ENCODE data around the gene DDX60.
"Not testable (repeated sequence)": the region's sequence is repeated elsewhere in the genome, so short reads cannot be mapped to it uniquely, and the experiment has no call there.

The DDX60 gene, protein sequence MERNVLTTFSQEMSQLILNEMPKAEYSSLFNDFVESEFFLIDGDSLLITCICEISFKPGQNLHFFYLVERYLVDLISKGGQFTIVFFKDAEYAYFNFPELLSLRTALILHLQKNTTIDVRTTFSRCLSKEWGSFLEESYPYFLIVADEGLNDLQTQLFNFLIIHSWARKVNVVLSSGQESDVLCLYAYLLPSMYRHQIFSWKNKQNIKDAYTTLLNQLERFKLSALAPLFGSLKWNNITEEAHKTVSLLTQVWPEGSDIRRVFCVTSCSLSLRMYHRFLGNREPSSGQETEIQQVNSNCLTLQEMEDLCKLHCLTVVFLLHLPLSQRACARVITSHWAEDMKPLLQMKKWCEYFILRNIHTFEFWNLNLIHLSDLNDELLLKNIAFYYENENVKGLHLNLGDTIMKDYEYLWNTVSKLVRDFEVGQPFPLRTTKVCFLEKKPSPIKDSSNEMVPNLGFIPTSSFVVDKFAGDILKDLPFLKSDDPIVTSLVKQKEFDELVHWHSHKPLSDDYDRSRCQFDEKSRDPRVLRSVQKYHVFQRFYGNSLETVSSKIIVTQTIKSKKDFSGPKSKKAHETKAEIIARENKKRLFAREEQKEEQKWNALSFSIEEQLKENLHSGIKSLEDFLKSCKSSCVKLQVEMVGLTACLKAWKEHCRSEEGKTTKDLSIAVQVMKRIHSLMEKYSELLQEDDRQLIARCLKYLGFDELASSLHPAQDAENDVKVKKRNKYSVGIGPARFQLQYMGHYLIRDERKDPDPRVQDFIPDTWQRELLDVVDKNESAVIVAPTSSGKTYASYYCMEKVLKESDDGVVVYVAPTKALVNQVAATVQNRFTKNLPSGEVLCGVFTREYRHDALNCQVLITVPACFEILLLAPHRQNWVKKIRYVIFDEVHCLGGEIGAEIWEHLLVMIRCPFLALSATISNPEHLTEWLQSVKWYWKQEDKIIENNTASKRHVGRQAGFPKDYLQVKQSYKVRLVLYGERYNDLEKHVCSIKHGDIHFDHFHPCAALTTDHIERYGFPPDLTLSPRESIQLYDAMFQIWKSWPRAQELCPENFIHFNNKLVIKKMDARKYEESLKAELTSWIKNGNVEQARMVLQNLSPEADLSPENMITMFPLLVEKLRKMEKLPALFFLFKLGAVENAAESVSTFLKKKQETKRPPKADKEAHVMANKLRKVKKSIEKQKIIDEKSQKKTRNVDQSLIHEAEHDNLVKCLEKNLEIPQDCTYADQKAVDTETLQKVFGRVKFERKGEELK (N-terminal part only)
- 64.7 to 141 reads per million in 2 donors for total RNA-seq

DNA sequence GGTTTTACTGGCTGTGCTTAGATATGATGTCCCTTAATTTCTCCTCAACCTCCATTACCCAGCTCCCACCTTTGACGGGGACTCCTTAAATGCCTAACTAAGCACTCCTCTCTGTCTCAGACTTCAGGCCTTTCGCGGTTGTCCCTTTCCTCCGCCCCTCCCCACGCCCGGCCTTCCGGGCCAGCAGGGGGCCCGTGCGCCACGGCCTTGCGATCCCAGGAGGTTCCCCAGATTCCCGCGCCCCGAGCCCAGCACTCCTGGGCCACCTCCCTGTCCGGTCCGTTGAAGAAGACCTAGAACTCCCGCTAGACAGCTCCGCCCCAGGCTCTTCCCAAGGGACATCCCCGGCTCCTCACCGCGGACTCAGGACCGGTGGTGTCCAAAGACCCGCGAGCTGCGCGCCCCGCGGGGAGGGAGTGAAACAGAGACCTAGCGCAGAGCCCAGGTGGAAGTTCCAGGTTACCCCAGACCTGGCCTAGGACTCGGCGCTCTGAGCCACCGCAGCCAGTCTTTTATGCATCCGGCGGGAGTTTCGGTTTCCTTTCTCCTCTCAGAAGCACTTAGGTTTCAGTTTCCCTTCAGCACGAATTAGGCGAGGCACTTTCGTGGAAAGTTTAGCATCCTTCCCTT is at the start of gene DDX60:
DDX60 (minus strand) TSS at position 487 of the 630 bp plus-strand sequence. CDS start 7,493 bp downstream, outside the sequence.
- peak; percentile 74 for DNase-seq

DNA sequence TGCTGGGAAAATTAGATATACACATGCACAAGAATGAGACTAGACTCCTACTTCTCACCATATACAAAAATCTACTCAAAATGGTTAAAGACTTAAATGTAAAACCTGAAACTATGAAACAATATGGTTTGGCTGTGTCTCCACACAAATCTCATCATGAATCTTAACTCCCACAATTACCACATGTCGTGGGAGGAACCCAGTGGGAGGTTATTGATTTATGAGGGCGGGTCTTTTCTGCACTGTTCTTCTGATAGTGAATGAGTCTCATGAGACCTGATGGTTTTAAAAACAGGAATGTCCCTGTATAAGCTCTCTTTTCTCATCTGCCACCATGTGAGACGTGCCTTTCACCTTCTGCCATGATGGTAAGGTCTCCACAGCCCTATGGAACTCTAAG is 48.5 kb upstream of the DDX60 start:
- DNase-seq, result no peak

DNA sequence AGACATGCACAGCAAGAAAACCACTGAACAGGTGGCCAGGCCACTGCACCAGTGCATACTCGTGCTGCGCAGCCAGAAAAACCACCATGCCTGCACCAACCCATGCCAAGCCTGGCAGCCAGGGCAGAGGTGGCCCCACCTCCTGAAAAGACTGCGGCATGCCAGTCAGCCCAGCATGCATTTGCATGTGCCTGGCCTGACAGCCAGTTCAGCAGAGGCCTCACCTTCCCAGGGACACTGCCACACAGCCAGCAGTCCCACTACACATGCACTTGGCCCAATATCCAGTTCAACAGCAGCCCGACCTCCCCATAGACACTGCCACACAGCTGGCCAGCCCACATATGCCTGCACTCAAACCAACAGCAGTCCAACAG is 43.5 kb upstream of the DDX60 start:
- no peak for DNase-seq

DNA sequence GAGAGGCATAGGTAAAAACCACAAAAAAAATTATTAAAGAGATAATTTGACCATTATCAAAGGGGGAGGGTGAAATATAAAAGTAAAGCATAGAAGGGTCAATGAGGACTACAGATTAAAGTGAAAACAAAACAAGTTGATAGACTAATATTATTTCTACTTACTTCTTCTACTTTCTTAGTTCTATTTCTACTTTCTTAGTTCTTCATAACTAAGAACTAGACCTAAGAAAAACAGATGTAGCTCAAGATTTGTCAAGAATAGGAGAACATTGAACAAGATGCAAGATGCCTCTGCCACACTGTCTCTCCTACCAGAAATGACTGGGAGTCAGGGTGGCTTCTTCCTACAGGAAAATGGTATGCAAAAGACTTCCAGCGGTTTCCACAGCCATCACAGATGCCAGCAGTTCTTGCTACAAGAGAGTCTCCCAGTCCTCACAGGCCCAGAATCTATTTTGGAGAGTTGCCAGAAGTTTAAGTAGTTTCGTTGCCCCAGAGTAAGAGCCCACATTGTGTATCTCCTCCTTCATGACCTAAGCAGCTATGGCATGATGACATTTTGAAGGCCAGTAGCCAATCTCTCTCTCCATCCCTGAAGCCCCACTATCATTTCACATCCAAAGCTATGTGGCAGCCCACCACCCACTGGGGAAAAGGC is 42.9 kb upstream of the DDX60 start:
- DNase-seq, result no peak

DNA sequence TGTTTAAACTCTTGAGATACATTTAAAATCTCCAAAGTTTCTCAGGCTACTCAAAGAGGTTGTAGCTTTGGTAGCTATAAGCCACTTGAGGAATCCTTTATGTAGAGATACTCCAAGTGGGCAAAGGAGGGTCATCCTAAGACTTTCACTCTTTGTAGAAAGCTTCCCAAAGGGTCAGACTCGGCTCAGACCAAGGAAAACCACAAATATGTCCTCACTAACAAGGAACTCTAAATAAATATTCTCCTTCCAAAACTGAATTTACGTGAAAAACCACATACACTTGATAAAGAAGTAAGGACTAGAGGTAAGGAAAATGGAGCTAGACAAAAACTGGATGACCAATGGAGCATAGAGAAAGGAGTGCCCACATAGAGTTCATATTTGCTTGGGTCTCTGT is 41.7 kb upstream of the DDX60 start:
- DNase-seq, result no peak

DNA sequence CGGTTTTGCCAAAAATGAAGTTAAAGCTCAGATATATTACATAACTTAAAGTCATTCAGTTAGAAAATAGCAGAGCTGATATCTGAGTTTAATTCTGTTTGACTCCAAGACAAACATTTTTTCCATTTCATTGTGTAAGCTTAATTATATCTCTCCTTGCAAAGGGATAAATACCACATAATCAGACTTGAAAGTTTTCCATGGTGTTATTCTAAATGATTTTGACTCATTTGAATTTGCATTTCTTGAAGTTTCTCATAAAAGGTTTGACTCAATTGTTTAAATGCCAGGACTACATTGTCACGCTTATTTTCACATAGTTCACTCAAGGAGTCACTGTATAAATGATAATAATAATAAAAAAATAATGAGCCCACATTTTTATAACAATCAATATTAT is 39.4 kb upstream of the DDX60 start:
- no peak for DNase-seq

DNA sequence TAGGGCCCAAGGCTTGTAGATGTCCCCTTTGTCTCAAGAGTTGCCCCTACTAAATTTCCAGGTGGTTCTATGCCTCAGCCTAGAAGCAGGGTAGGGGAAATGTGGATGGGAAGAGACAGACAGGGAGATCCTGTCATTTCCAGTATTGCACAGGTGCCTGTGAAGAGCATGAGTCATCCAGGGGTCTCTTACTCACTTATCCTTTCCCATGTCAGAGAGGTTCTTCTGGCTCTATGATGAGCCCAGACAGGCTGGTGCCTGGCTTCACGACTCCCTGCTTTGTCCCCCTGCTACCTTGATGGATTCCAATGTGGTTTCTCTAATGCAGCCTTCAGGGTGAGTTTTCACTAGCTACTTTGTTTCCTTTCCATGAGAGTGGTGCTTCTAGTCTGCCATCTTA is 35.2 kb upstream of the DDX60 start:
- no peak for DNase-seq

DNA sequence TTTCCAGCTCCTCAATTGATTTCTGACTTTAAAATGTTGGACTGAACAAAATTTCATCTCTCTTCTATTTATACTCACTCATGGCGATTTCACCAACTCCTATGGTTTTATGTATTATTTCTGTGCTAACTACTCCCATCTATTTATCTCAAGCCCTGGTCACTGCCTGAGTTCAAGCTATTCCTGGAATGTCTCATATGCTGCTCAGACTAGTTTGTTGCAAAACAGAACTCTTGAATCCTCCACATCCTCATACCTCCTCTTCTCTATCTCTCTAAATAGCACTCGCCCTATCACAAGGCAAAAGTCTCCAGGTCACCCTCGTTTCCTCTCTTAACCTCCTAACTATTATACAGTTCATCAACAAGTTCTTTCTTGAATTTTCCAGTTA is 19.0 kb upstream of the DDX60 start:
- no peak for DNase-seq

DNA sequence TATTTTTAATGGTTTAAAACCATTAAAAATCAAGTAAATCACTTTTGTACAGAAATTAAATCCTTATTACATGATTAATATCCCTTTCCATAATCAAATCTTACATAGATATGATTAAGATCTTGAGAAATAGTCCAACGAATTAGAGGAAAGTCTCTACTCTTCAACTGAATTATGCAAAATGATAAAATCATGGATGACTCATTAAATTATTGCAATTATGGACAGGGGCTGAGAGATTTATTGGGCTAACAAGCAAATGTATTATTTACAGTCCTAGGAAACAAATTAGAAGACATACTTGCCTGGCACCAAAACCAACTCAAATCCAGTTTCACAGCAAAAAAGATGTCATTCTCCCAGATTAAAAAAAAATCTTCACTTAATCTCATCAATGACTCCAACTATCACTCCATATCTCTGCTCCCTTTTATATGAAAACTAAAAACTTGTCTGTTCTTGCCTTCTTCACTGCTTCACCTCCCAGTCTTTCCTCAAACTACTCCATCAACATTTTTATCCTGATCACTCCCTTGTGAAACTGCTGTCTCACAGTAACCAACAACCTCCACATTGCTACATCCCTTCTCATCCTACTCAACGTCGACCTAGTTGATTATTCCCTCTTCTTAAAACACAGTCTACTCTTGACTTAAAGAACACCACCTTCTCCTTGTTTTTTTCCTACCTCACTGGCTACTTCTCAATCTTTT is 18.4 kb upstream of the DDX60 start:
- DNase-seq, result no peak

DNA sequence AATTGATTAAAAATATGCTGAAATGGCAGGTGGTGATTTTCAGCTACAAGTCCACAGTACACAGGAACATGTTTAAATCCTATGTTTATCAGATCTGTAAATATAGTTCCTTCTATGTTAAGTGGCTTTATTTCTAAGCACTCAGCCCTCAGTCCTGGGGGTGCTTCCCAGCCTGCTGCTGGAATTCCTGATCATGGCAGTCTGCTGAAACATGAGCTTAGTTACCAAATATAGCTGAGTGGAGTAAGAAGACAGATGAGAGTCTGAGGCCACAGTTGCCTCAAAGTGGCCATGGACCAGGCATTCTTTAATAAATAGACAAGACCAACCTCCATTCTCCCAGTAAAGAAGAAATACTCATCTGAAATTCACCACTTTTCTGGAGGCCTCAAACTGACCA is 17.1 kb upstream of the DDX60 start:
- DNase-seq, result no peak

DNA sequence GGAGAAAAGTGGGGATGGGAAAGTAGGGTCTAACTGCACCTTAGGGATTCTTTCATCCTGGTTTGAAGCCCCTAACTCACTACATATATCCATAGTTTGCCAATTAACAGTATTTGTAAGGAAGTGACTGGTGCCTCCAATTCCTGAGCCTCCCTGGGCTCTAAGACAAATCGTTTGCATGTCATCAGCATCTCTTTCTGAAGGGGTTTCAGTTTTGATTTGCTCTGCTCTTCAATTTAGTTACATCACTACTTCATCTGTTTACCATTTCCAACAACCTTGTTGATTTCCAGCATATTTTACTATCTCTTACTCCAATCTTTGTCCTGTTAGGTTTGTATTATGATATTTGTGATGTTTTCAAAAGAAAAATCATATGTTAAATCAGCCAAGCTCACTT is 15.5 kb upstream of the DDX60 start:
- no peak for DNase-seq

DNA sequence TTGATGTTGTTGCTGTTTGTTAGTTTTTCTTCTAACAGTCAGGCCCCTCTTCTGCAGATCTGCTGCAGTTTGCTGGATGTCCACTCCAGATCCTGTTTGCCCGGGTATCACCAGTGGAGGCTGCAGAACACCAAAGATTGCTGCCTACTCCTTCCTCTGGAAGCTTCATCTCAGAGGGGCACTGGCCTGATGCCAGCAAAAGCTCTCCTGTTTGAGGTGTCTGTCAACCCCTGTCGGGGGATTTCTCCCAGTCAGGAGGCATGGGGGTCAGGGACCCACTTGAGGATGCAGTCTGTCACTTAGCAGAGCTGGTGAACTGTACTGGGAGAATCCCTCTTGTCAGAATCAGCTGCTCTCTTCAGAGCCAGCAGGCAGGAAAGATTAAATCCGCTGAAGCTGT is 12.0 kb upstream of the DDX60 start:
- DNase-seq, result not testable (repeated sequence)

DNA sequence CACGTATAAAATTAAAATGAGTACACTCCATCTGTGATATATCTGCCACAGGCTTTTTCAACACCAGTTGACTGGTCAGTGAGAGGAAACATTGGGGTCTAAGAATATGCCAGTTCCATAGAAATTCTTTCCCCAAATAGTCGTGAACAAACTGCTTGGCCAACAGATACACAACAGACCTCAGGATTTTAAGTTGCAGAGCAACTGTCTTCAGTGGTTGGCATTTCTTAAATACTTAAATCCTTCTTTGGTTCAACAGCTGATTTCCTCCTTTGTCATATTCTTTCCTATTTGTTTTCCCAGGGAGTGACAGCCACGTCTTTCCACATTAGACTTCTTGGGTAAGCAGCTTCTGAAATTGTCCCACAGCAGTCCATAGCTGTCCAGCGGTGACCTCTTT is 7.0 kb upstream of the DDX60 start:
- DNase-seq, result no peak

DNA sequence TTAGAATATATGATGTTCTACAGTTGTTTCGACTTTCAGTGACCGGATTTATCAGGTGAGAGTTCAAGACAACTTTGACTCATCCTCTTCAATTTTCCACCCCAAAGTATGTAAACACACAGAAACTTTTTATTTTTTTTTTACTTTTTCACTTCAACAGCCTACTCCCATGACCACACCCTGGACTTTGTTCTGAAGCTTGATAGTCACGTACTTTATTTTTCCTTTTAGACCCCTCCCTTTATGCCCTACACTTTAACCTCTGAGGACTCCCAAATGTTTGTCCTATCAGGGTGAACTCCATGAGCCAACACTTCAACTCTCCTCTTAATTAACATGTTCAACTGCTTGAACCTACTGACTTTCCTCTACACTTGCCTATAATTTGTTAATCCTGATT is 2.5 kb upstream of the DDX60 start:
- no peak for DNase-seq

DNA sequence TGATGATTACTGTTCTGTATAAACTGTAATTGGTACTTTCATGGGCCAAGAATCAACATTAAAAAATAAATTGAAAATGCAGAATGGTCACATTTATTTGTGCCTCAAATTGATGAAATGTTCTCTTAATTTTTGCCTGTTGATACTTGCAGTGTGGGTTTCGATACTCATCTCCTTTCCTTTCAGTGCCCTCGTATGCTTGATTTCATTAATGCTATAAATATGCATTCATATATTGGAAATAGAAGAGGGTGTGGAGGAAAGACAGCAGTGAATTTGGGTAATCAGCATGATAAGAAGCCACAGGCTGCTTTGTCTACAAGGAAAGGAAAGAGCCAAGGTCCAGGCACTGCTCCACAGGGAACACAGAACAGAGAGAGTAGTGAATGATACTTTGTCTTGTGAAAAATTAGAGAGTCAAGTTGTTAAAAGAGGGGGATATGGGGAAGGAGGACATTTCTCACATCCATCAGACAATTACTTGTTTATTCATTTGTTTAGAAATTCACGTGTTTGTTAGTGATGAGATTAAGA is 1.0 kb upstream of the DDX60 start:
- no peak for DNase-seq

DNA sequence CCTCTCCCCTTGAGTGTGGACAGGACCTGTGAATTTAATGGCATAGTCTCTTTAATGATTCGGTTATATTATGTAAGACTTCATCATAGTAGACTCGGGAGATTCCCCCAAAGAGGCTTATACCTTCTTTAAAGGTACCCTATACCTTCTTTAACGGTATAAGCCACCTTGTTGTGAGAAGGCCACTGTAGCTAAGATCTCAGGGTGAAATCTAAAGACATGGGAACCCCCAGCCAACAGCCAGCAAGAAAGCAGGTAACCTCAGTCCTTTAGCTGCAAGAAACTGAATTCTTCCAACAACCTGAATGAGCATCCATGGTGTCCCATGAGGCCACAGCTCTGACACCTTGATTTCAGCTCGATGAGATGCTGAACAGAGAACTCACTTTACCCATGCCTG is 931 bp downstream of the DDX60 start:
- DNase-seq, result no peak

DNA sequence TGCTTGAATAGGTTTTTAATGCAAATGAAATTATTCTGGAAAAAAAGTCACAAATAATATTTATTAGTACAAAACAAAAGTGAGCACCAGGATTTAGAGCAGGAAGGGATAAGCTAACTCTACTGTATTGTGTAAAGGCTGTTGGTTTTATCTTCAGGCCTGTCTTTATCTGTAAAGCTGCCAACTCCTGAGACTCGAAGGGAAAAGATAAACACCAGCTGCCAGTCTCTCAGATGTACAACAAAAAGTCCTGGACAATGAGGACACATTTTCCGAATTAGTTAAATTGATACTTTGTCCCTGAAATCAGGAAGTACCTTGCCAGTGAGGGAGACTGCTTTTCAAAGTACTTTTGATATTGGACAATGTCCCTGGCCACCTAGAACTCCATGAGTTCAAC is 8.8 kb downstream of the DDX60 start:
- no peak for DNase-seq

DNA sequence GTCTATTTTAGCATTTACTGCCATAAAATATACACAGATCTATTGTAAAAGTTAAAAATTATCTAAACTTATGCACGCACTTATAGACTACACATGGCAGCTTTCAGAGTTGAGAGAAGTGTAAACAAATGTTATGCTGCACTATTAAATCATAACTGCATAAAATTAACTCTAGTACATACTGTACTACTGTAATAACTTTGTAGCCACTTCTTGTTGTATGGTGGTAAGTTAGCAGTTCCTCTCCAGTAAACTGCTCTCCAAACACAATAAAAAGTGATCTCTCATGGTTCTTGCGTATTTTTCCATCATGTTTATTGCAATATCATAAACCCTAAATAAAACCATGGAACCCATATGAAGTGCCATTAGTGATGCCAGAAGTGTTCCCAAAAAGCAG is 9.6 kb downstream of the DDX60 start:
- DNase-seq, result no peak

DNA sequence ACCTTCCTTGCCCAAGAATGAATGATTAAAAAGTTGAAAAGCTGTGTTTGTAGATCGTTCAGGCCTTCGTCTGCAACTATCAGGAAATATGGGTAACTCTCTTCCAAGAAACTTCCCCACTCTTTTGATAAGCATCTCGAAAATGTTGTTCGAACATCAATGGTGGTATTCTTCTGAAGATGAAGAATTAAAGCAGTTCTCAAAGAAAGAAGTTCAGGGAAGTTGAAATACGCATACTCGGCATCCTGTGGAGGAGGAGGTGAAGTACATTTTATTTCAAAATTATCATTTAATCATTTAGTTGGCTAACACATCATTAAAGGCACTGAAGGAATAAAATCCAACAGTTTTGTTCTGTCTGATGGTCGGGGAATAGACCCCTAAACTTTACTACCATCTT is 12.1 kb downstream of the DDX60 start:
- DNase-seq, result no peak

DNA sequence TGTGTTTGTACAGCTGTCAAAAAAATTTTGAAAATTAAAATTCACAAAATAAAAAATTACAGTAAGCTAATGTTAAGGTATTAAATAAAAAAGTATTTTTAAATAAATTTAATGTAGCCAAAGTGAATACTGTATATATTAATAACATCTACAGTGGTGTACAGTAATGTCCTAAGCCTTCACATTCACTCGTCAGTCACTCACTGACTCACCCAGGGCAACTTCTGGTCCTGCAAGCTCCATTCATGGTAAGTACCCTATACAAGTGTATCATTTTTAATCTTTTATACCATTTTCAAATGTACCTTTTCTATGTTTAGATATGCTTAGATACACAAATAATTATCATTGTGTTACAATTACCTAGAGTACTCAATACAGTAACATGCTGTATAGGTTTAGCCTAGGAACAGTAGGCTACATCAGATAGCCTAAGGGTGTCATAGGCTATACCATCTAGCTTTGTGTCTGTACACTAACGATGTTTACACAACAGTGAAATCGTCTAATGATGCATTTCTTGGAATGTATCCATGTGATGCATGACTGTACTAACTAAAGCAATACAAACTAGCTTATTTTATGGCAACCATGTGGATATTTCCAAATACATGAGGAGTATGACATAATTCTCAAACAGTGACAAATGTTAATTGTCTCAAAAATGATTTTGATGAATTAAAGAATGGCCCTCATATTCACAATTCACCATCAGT is 13.7 kb downstream of the DDX60 start:
- no peak for DNase-seq

DNA sequence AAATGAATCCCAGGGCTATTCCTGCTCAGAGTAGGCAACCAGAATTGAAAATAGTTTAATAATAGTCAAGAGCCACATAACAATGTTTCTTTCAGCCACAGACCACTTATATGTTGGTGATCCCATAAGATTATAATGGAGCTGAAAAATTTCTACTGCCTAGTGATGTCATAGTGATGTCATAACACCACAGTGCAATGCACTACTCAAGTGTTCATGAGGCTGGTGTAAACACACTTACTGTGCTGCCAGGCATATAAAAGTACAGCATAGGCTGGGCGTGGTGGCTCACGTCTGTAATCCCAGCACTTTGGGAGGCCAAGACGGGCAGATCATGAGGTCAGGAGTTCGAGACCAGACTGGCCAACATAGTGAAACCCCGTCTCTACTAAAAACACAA is 15.1 kb downstream of the DDX60 start:
- not testable (repeated sequence) for DNase-seq
